Measurements from ENCODE around the gene CALY.

Gene CALY

GRCh38 chr10:133339708-133340380 lies 3.1 kb upstream of the CALY start:
- no peak overlapping the region for H3K27ac ChIP-seq (ENCODE audit: low read depth, low read length)

GRCh38 chr10:133338080-133339071 lies 1.7 kb upstream of the CALY start:
- Histone ChIP-seq H3K23ac (ENCODE audit: low read length) (no peak overlapping the region), H3K9ac (ENCODE audit: low read length) (no peak overlapping the region), H3K4me1 (ENCODE audit: control insufficient read depth, low read depth, low read length) (no peaks in the 10 kb centered on the region), H3K36me3 (ENCODE audit: control insufficient read depth, insufficient read depth, low read length) (no peaks in the 10 kb centered on the region), H2BK120ac (ENCODE audit: low read depth, low read length) (no peak overlapping the region), H2BK15ac (replicated peaks; ENCODE audit: low read depth) (no peak overlapping the region), H3K4ac (ENCODE audit: low read depth, low read length) (no peak overlapping the region), H3K27me3 (ENCODE audit: insufficient read depth, low read length, poor library complexity) (peaks cover 23% of the 10 kb centered on the region), H3K27ac (ENCODE audit: low read depth, low read length) (no peak overlapping the region), H3K79me1 (ENCODE audit: low read length) (no peaks in the 10 kb centered on the region), H4K5ac (ENCODE audit: low read length) (no peak overlapping the region), H3K4me2 (ENCODE audit: low read length) (no peak overlapping the region), H2BK5ac (ENCODE audit: low read length) (no peak overlapping the region), H4K8ac (ENCODE audit: low read depth, low read length) (no peak overlapping the region), H3K79me2 (ENCODE audit: control insufficient read depth, insufficient read depth, low read length) (no peaks in the 10 kb centered on the region), H3K18ac (ENCODE audit: low read length) (no peak overlapping the region), H3K4me3 (ENCODE audit: low read length) (no peak overlapping the region), H2AK5ac (ENCODE audit: low read length) (no peak overlapping the region), H3K56ac (ENCODE audit: low read length) (no peak overlapping the region)
- no peak for DNase-seq
- WGBS (ENCODE audit: extremely low coverage, insufficient coverage, low lambda C conversion rate): 100% methylated on average over 8 of the region's 10 CpGs

More at GRCh38 chr10:133339708-133340380, 3.1 kb upstream of the CALY start:
- Histone ChIP-seq H2BK120ac (ENCODE audit: low read depth, low read length) (no peak overlapping the region), H3K79me2 (ENCODE audit: control insufficient read depth, insufficient read depth, low read length) (no peaks in the 10 kb centered on the region), H3K36me3 (ENCODE audit: control insufficient read depth, insufficient read depth, low read length) (no peaks in the 10 kb centered on the region), H3K56ac (ENCODE audit: low read length) (no peak overlapping the region), H3K4me3 (ENCODE audit: low read length) (no peak overlapping the region), H3K18ac (ENCODE audit: low read length) (no peak overlapping the region), H2BK5ac (ENCODE audit: low read length) (no peak overlapping the region), H3K27me3 (ENCODE audit: insufficient read depth, low read length, poor library complexity) (peaks cover 18% of the 10 kb centered on the region), H3K9ac (ENCODE audit: low read length) (no peak overlapping the region), H2AK5ac (ENCODE audit: low read length) (no peak overlapping the region), H2BK15ac (replicated peaks; ENCODE audit: low read depth) (no peak overlapping the region), H4K5ac (ENCODE audit: low read length) (no peak overlapping the region), H3K4ac (ENCODE audit: low read depth, low read length) (no peak overlapping the region), H4K8ac (ENCODE audit: low read depth, low read length) (no peak overlapping the region), H3K4me1 (ENCODE audit: control insufficient read depth, low read depth, low read length) (no peaks in the 10 kb centered on the region), H3K4me2 (ENCODE audit: low read length) (no peak overlapping the region), H3K23ac (ENCODE audit: low read length) (no peak overlapping the region), H3K79me1 (ENCODE audit: low read length) (no peaks in the 10 kb centered on the region)
- DNase-seq: no peak
- 100% methylated on average over 2 of the region's 13 CpGs for WGBS (ENCODE audit: extremely low coverage, insufficient coverage, low lambda C conversion rate)

GRCh38 chr10:133337370-133337725 lies 652 bp upstream of the CALY start:
- Histone ChIP-seq H3K27ac (ENCODE audit: low read depth, low read length) (no peak overlapping the region), H3K36me3 (ENCODE audit: control insufficient read depth, insufficient read depth, low read length) (no peaks in the 10 kb centered on the region), H3K9ac (ENCODE audit: low read length) (no peak overlapping the region), H3K18ac (ENCODE audit: low read length) (no peak overlapping the region), H3K4me3 (ENCODE audit: low read length) (no peak overlapping the region), H3K4ac (ENCODE audit: low read depth, low read length) (no peak overlapping the region), H3K79me1 (ENCODE audit: low read length) (no peaks in the 10 kb centered on the region), H2BK15ac (replicated peaks; ENCODE audit: low read depth) (no peak overlapping the region), H4K8ac (ENCODE audit: low read depth, low read length) (no peak overlapping the region), H2BK120ac (ENCODE audit: low read depth, low read length) (no peak overlapping the region), H3K4me2 (ENCODE audit: low read length) (no peak overlapping the region), H3K56ac (ENCODE audit: low read length) (no peak overlapping the region), H3K27me3 (ENCODE audit: insufficient read depth, low read length, poor library complexity) (peaks cover 30% of the 10 kb centered on the region), H3K79me2 (ENCODE audit: control insufficient read depth, insufficient read depth, low read length) (no peaks in the 10 kb centered on the region), H4K5ac (ENCODE audit: low read length) (no peak overlapping the region), H2BK5ac (ENCODE audit: low read length) (no peak overlapping the region), H2AK5ac (ENCODE audit: low read length) (no peak overlapping the region), H3K4me1 (ENCODE audit: control insufficient read depth, low read depth, low read length) (no peaks in the 10 kb centered on the region), H3K23ac (ENCODE audit: low read length) (no peak overlapping the region)
- WGBS (ENCODE audit: extremely low coverage, insufficient coverage, low lambda C conversion rate): no CpG with 5 or more reads among the region's 3 CpGs
- no peak for DNase-seq

- DNase-seq: no peak
- no peaks in the 10 kb centered on the region for H3K4me1 ChIP-seq (ENCODE audit: control insufficient read depth, low read depth, low read length)
- H4K5ac ChIP-seq (ENCODE audit: low read length): no peak overlapping the region
- no peak overlapping the region for H2BK5ac ChIP-seq (ENCODE audit: low read length)
- H2AK5ac ChIP-seq (ENCODE audit: low read length): no peak overlapping the region
- H3K36me3 ChIP-seq (ENCODE audit: control insufficient read depth, insufficient read depth, low read length): no peaks in the 10 kb centered on the region
- H3K56ac ChIP-seq (ENCODE audit: low read length): no peak overlapping the region
- H3K18ac ChIP-seq (ENCODE audit: low read length): no peak overlapping the region
- H3K27ac ChIP-seq (ENCODE audit: low read depth, low read length): no peak overlapping the region
- H2BK15ac ChIP-seq (replicated peaks; ENCODE audit: low read depth): no peak overlapping the region
- H2BK120ac ChIP-seq (ENCODE audit: low read depth, low read length): no peak overlapping the region
- H3K27me3 ChIP-seq (ENCODE audit: insufficient read depth, low read length, poor library complexity): peaks cover 33% of the 10 kb centered on the region
- no peak overlapping the region for H3K23ac ChIP-seq (ENCODE audit: low read length)
- WGBS (ENCODE audit: extremely low coverage, insufficient coverage, low lambda C conversion rate): no CpG with 5 or more reads among the region's 41 CpGs
- no peaks in the 10 kb centered on the region for H3K79me2 ChIP-seq (ENCODE audit: control insufficient read depth, insufficient read depth, low read length)
- no peak overlapping the region for H4K8ac ChIP-seq (ENCODE audit: low read depth, low read length)
- no peak overlapping the region for H3K4ac ChIP-seq (ENCODE audit: low read depth, low read length)
- no peak overlapping the region for H3K4me2 ChIP-seq (ENCODE audit: low read length)
- H3K9ac ChIP-seq (ENCODE audit: low read length): no peak overlapping the region
- H3K4me3 ChIP-seq (ENCODE audit: low read length): no peak overlapping the region
- no peaks in the 10 kb centered on the region for H3K79me1 ChIP-seq (ENCODE audit: low read length)
These were observed 549 bp downstream of the CALY start for GRCh38 chr10:133336118-133336576.

GRCh38 chr10:133335246-133336117 lies 1.2 kb downstream of the CALY start:
- H4K5ac ChIP-seq (ENCODE audit: low read length): no peak overlapping the region
- no peak overlapping the region for H4K8ac ChIP-seq (ENCODE audit: low read depth, low read length)
- no peaks in the 10 kb centered on the region for H3K79me1 ChIP-seq (ENCODE audit: low read length)
- no peaks in the 10 kb centered on the region for H3K36me3 ChIP-seq (ENCODE audit: control insufficient read depth, insufficient read depth, low read length)
- peak; percentile 75 for DNase-seq
- H3K23ac ChIP-seq (ENCODE audit: low read length): no peak overlapping the region
- no peak overlapping the region for H2BK120ac ChIP-seq (ENCODE audit: low read depth, low read length)
- no peak overlapping the region for H3K4ac ChIP-seq (ENCODE audit: low read depth, low read length)
- no peak overlapping the region for H3K56ac ChIP-seq (ENCODE audit: low read length)
- no peaks in the 10 kb centered on the region for H3K79me2 ChIP-seq (ENCODE audit: control insufficient read depth, insufficient read depth, low read length)
- no peak overlapping the region for H3K9ac ChIP-seq (ENCODE audit: low read length)
- H2AK5ac ChIP-seq (ENCODE audit: low read length): no peak overlapping the region
- H3K4me2 ChIP-seq (ENCODE audit: low read length): no peak overlapping the region
- H3K27ac ChIP-seq (ENCODE audit: low read depth, low read length): no peak overlapping the region
- H3K27me3 ChIP-seq (ENCODE audit: insufficient read depth, low read length, poor library complexity): peaks cover 33% of the 10 kb centered on the region
- H2BK15ac ChIP-seq (replicated peaks; ENCODE audit: low read depth): no peak overlapping the region
- no peak overlapping the region for H2BK5ac ChIP-seq (ENCODE audit: low read length)
- WGBS (ENCODE audit: extremely low coverage, insufficient coverage, low lambda C conversion rate): no CpG with 5 or more reads among the region's 75 CpGs
- H3K4me1 ChIP-seq (ENCODE audit: control insufficient read depth, low read depth, low read length): no peaks in the 10 kb centered on the region
- H3K18ac ChIP-seq (ENCODE audit: low read length): no peak overlapping the region
- H3K4me3 ChIP-seq (ENCODE audit: low read length): no peak overlapping the region

Data from mesendoderm (in vitro differentiated cells).